ENCODE data around the gene EEFSEC. TPM values are rescaled to one million over a fixed set of nuclear protein-coding genes. Genes with fewer than 3 reads are reported as not detected.

The EEFSEC gene
- total RNA-seq, 4 donors from 2014 or later: 25.1 to 43.5 (median 29.5) TPM

DNA sequence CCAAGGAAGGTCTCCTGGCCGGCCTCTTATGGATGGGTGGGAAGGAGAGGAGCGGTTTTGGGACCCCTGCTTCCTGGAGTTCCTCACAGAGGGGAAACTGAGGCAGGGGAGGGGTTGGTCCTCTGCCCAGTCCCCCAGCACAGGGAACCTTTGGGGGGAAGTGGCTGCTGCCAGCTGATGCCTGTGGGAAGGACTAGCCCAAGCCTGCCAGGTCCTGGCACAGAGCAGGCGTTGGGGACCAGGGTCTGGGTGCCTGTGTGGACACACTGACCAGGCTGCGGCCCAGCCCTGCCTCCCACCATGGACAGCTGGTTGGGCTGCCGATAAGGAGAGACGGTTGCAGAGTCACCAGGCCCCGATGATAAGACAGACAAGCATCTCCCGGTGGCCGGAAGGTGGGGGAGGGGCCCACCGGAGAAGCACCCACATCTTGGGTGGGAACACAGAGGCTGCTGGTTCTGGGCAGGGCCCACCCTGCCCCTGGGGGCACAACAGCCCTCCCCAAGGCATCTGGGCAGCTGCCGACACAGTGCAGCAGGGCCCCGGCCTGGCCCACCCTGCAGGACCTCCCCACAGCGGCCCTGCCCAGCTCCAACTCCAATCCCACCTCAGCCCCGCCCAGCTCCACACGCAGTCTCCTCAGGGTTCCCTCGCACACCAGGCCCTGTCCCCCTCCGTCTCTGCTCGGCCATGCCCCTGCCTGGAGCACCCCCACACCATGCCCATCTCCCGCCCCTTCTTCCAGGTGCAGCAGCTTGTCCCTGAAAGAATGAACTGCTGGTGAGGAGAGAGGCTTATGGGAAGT is 262.7 kb downstream of the EEFSEC start:
- Histone ChIP-seq H3K9me3 (peaks cover 0 to 15% (median 0%) of the 10 kb centered on the region in 4 donors), H3K4me3 (no peak overlapping the region), H3K27me3 (no peaks in the 10 kb centered on the region), H3K27ac (no peak overlapping the region), H3K4me1 (no peaks in the 10 kb centered on the region), H3K36me3 (peaks cover 0 to 17% (median 0%) of the 10 kb centered on the region in 3 donors)
- no peak for DNase-seq (ENCODE audit: low spot score in 2 of 2)
- 79 to 84% methylated on average over 11 to 16 of the region's 19 CpGs for WGBS, 2 donors
- TF ChIP-seq EP300 (IDR thresholded peaks at IDR 0.05): no peak
- no peak for TF ChIP-seq POLR2A (IDR thresholded peaks at IDR 0.05)
- TF ChIP-seq, protein P1, sequence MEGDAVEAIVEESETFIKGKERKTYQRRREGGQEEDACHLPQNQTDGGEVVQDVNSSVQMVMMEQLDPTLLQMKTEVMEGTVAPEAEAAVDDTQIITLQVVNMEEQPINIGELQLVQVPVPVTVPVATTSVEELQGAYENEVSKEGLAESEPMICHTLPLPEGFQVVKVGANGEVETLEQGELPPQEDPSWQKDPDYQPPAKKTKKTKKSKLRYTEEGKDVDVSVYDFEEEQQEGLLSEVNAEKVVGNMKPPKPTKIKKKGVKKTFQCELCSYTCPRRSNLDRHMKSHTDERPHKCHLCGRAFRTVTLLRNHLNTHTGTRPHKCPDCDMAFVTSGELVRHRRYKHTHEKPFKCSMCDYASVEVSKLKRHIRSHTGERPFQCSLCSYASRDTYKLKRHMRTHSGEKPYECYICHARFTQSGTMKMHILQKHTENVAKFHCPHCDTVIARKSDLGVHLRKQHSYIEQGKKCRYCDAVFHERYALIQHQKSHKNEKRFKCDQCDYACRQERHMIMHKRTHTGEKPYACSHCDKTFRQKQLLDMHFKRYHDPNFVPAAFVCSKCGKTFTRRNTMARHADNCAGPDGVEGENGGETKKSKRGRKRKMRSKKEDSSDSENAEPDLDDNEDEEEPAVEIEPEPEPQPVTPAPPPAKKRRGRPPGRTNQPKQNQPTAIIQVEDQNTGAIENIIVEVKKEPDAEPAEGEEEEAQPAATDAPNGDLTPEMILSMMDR (IDR thresholded peaks at IDR 0.05): no peak

DNA sequence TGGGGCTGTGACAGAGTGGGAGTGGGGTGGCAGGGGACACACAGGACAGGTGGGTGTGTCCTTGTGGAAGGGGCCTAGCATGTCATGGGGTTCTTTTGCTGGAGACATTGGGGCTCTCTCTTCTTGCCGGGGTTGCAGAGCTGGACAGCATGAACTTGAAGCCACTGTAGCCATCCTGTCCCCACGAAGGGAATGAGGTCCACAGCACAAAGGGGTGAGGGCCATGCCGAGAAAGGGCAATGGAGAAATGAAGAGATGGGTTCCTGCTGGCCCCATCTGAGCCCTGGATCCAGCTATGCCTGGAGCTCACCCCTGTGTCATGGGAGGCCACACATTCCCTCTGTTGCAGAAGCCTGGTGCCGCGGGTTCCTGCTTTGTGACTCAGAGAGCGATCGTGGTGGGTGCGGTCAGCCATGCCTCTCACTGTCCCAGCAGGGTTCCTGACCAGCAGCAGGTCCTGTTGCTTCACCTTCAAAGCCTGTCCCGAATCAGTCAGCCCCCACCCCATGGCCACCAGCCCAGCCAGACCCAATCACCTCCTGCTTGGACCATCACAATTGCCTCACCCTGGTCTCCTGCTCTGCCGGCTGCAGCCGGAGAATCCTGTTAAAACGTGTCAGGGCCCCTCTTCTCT is 263.4 kb downstream of the EEFSEC start:
- Histone ChIP-seq H3K27ac (no peak overlapping the region), H3K4me3 (no peak overlapping the region), H3K9me3 (peaks cover 0 to 15% (median 0%) of the 10 kb centered on the region in 4 donors), H3K36me3 (peaks cover 0 to 17% (median 0%) of the 10 kb centered on the region in 3 donors), H3K4me1 (no peaks in the 10 kb centered on the region), H3K27me3 (no peaks in the 10 kb centered on the region)
- TF ChIP-seq POLR2A (IDR thresholded peaks at IDR 0.05): no peak
- TF ChIP-seq EP300 (IDR thresholded peaks at IDR 0.05): no peak
- TF ChIP-seq, protein P1 (IDR thresholded peaks at IDR 0.05): no peak
- WGBS, 2 donors: 63 to 75% methylated on average over 12 of the region's 12 CpGs
- no peak for DNase-seq (ENCODE audit: low spot score in 2 of 2)

DNA sequence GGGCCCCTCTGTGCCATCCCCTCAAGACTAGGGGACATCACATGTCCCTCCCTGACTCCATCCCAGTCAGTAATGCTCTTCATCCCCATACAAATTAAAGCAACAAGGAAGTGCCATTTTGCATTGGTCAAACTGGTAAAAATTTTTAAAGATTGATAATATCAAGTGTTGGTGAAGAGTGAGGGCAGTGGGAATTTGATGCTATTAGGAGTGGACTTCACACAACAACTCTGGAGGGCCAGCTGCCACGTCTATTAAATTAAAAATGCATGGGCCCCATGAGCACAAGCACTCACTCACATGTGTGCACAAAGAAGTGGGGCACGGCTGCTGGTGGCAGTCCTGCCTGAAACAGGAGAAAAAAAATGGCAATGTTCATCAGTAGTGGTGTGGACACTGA is 265.6 kb downstream of the EEFSEC start:
- DNase-seq (ENCODE audit: low spot score in 2 of 2): no peak
- H3K27me3 ChIP-seq: no peaks in the 10 kb centered on the region
- H3K9me3 ChIP-seq: peaks cover 0 to 15% (median 0%) of the 10 kb centered on the region in 4 donors
- H3K4me3 ChIP-seq: no peak overlapping the region
- no peaks in the 10 kb centered on the region for H3K4me1 ChIP-seq
- peaks cover 0 to 17% (median 0%) of the 10 kb centered on the region in 3 donors for H3K36me3 ChIP-seq
- WGBS, 2 donors: 81 to 85% methylated on average over 2 of the region's 2 CpGs
- H3K27ac ChIP-seq: no peak overlapping the region
- TF ChIP-seq POLR2A (IDR thresholded peaks at IDR 0.05) (no peak), EP300 (IDR thresholded peaks at IDR 0.05) (no peak)
- TF ChIP-seq, protein P1 (IDR thresholded peaks at IDR 0.05): no peak

DNA sequence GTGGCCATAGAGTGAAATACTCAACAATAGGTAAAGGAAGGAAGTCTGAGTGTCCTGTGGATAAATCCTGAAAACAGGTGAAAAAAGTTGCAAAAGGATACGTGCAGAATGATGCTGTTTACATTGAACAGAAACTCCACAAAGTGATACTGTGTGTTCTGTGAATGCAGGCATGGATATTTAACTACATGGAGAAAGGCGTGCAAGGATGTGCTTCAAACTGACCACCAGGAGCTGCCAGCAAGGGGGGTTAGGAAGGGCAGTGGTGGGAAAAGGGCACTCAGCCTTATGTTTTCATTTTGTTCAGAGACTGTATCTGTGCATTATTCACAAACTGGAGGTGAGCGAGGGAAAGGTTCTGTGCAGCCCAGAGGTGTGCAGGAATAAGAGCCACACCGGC is 266.0 kb downstream of the EEFSEC start:
- no peak for TF ChIP-seq EP300 (IDR thresholded peaks at IDR 0.05)
- no peak for TF ChIP-seq POLR2A (IDR thresholded peaks at IDR 0.05)
- TF ChIP-seq, protein P1 (IDR thresholded peaks at IDR 0.05): no peak
- no peak for DNase-seq (ENCODE audit: low spot score in 2 of 2)
- 94 to 97% methylated on average over 4 of the region's 4 CpGs for WGBS, 2 donors

DNA sequence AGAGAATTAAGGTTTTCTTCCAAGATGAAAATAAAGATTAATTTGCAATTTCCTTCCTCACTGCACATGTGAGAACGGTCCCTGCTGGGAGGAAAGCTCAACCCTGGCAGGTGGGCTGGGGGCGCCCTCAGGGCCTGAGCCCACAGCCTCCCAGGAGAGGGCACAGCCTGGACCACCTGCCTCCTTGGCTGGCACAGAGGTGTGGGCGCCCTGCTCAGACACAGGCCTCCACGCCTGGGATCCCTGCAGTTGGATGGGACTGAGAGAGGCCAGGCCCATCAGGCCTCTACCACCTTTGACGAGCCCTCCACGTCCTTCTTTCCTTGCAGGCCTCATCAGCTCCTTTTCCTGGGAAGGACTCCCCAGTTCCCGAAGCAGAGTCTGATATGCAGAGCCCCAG is 267.0 kb downstream of the EEFSEC start:
- DNase-seq (ENCODE audit: low spot score in 2 of 2): no peak
- peaks cover 0 to 17% (median 0%) of the 10 kb centered on the region in 3 donors for H3K36me3 ChIP-seq
- no peaks in the 10 kb centered on the region for H3K4me1 ChIP-seq
- no peak overlapping the region for H3K27ac ChIP-seq
- no peak overlapping the region for H3K4me3 ChIP-seq
- TF ChIP-seq, protein P1 (IDR thresholded peaks at IDR 0.05): no peak
- no peak for TF ChIP-seq POLR2A (IDR thresholded peaks at IDR 0.05)
- no peak for TF ChIP-seq EP300 (IDR thresholded peaks at IDR 0.05)
- H3K9me3 ChIP-seq: peaks cover 0 to 15% (median 0%) of the 10 kb centered on the region in 4 donors
- WGBS, 2 donors: 86 to 90% methylated on average over 6 to 7 of the region's 7 CpGs
- H3K27me3 ChIP-seq: no peaks in the 10 kb centered on the region

More for the DNA sequence above, 266.0 kb downstream of the EEFSEC start:
- no peaks in the 10 kb centered on the region for H3K4me1 ChIP-seq
- H3K9me3 ChIP-seq: peaks cover 0 to 15% (median 0%) of the 10 kb centered on the region in 4 donors
- H3K36me3 ChIP-seq: peaks cover 0 to 17% (median 0%) of the 10 kb centered on the region in 3 donors
- no peak overlapping the region for H3K27ac ChIP-seq
- no peaks in the 10 kb centered on the region for H3K27me3 ChIP-seq
- H3K4me3 ChIP-seq: no peak overlapping the region
